Gastroesophageal sphincter (tissue), 3 donors: ENCODE results near the gene MPDU1.

Experiments used
- POLR2AphosphoS5 ChIP-seq: sonication (generic); formaldehyde crosslinking; IDR thresholded peaks from one replicate; pipeline ENCODE4 v1.6.1; 2017; ENCODE audit warnings: antibody characterized with exemption
- TF ChIP-seq, protein P1 (sequence below), 4 experiments: fragments of 200-600 bp in 2 of 4; fragments of 450-650 bp in 2 of 4; sonication (generic) in 1 of 4; IDR thresholded peaks; one replicate each; pipeline ENCODE4 v1.5.1; 2017 to 2019; ENCODE audit warnings: antibody characterized with exemption in 4 of 4, mild to moderate bottlenecking in 2 of 4, moderate library complexity in 2 of 4

DNA sequence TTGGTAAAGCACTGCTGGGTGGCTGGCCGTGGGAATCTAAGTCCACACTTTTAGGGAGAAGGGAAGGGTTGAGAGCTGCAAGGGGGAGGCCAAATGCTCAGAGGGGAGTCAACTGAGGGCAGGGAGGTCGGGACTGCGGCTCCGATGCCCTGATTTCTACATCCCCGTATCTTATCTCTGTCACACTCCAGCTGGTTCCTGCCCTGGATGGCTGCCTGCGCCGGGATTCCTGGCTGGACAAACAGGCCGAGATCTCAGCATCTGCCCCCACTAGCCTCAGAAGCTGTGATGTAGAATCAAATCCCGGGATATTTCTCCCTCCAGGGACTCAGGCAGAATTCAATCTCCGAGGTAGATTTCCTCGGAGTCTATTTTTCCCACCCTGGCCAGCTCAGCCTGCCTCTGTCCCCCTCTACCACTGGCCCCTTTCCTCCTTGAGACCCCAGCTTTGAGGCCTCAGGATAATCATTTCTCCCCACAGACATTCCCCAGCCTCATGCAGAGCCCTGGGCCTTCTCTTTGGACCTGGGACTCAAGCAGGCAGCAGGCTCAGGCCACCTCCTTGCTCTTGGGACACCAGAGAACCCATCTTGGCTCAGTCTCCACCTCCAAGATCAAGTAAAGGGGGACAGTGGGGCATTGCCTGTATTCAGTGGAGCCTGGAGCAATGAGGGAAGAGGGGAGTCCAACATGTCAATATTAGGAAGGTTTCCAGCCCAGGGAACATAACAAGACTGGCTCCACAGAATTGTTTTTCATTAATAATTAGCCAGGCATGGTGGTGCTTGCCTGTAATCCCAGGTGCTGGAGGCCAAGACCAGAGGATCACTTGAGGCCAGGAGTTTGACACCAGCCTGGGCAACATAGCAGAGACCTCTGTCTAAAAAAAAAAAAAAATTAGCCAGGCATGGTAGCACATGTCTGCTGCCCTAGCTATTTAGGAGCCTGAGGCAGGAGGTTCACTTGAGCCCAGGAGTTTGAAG, 48.0 kb downstream of the MPDU1 start:
- TF ChIP-seq, protein P1, sequence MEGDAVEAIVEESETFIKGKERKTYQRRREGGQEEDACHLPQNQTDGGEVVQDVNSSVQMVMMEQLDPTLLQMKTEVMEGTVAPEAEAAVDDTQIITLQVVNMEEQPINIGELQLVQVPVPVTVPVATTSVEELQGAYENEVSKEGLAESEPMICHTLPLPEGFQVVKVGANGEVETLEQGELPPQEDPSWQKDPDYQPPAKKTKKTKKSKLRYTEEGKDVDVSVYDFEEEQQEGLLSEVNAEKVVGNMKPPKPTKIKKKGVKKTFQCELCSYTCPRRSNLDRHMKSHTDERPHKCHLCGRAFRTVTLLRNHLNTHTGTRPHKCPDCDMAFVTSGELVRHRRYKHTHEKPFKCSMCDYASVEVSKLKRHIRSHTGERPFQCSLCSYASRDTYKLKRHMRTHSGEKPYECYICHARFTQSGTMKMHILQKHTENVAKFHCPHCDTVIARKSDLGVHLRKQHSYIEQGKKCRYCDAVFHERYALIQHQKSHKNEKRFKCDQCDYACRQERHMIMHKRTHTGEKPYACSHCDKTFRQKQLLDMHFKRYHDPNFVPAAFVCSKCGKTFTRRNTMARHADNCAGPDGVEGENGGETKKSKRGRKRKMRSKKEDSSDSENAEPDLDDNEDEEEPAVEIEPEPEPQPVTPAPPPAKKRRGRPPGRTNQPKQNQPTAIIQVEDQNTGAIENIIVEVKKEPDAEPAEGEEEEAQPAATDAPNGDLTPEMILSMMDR (IDR thresholded peaks at IDR 0.05) = no peak
- TF ChIP-seq POLR2AphosphoS5 = no peak
